GM23338 (cell line): Measurements from ENCODE around the gene CTNNBIP1. TPM values are rescaled to one million over a fixed set of nuclear protein-coding genes. Genes with fewer than 3 reads are reported as not detected.

ENCODE experiments used
- ATAC-seq: fragments of 200-7000 bp; cut with Tn5 transposase; 3 replicates; pipeline ENCODE4 v1.9.1; 2020
- DNase-seq: peaks from one replicate; pipeline ENCODE4 v3.0.0-alpha.2; 2015; ENCODE audit warnings: low spot score
- H2AFZ ChIP-seq: fragments of 200-600 bp; sonication (generic); 2 replicates; pipeline ENCODE4 v1.8.0; 2016; ENCODE audit warnings: antibody characterized with exemption, mild to moderate bottlenecking, moderate library complexity
- H3F3A ChIP-seq: fragments of 200-600 bp; sonication (generic); replicated peaks from 2 replicates; pipeline ENCODE4 v1.8.0; 2017; ENCODE audit warnings: antibody characterized with exemption, mixed run types, low read depth
- H3K27ac ChIP-seq: fragments of 200-600 bp; sonication (generic); 2 replicates; pipeline ENCODE4 v1.6.1; 2016; ENCODE audit warnings: low read depth
- H3K27me3 ChIP-seq: fragments of 200-600 bp; sonication (generic); 2 replicates; pipeline ENCODE4 v1.8.0; 2016; ENCODE audit warnings: mild to moderate bottlenecking, mixed run types, moderate library complexity; ENCODE audit not compliant: insufficient read depth
- H3K36me3 ChIP-seq: fragments of 200-600 bp; sonication (generic); 2 replicates; pipeline ENCODE4 v1.8.0; 2016; ENCODE audit warnings: mild to moderate bottlenecking; ENCODE audit not compliant: insufficient read depth
- H3K4me1 ChIP-seq: fragments of 200-600 bp; sonication (generic); 2 replicates; pipeline ENCODE4 v1.8.0; 2016; ENCODE audit warnings: mild to moderate bottlenecking, moderate library complexity; ENCODE audit not compliant: insufficient read depth
- H3K4me2 ChIP-seq: fragments of 200-600 bp; sonication (generic); 2 replicates; pipeline ENCODE4 v1.7.1; 2017; ENCODE audit warnings: mixed run types
- H3K4me3 ChIP-seq: fragments of 200-600 bp; sonication (generic); 2 replicates; pipeline ENCODE4 v1.6.1; 2016; ENCODE audit warnings: mixed run types
- H3K79me2 ChIP-seq: fragments of 200-600 bp; sonication (generic); replicated peaks from 2 replicates; pipeline ENCODE4 v1.8.0; 2017; ENCODE audit warnings: mild to moderate bottlenecking; ENCODE audit not compliant: insufficient read depth
- H3K9me2 ChIP-seq: fragments of 200-600 bp; sonication (generic); 2 replicates; pipeline ENCODE4 v1.8.0; 2017; ENCODE audit not compliant: insufficient read depth
- H4K20me1 ChIP-seq: fragments of 200-600 bp; sonication (generic); replicated peaks from 2 replicates; pipeline ENCODE4 v1.8.0; 2017; ENCODE audit warnings: mild to moderate bottlenecking; ENCODE audit not compliant: insufficient read depth
- H3K27ac Mint-ChIP-seq: 2 replicates; pipeline ENCODE4 v1.8.0; 2020; ENCODE audit warnings: inconsistent platforms, mild to moderate bottlenecking, moderate library complexity, mixed read lengths
- H3K27me3 Mint-ChIP-seq: 3 replicates; pipeline ENCODE4 v1.8.0; 2022; ENCODE audit warnings: low read depth, mild to moderate bottlenecking, moderate library complexity, mixed read lengths, inconsistent platforms; ENCODE audit not compliant: insufficient read depth, poor library complexity
- H3K36me3 Mint-ChIP-seq: 3 replicates; pipeline ENCODE4 v1.8.0; 2021; ENCODE audit warnings: low read depth, mild to moderate bottlenecking, inconsistent platforms, moderate library complexity, mixed read lengths
- H3K4me1 Mint-ChIP-seq: 3 replicates; pipeline ENCODE4 v1.8.0; 2020; ENCODE audit warnings: mild to moderate bottlenecking, inconsistent platforms, mixed read lengths
- H3K4me3 Mint-ChIP-seq: 3 replicates; pipeline ENCODE4 v1.8.0; 2021; ENCODE audit warnings: moderate library complexity, mild to moderate bottlenecking, inconsistent platforms, mixed read lengths
- H3K9me3 Mint-ChIP-seq: 3 replicates; pipeline ENCODE4 v1.8.0; 2020; ENCODE audit warnings: moderate library complexity, mild to moderate bottlenecking, inconsistent platforms, mixed read lengths
- CREB1 ChIP-seq: fragments of 250-450 bp; sonication (Bioruptor Pico); IDR thresholded peaks from 2 replicates; pipeline ENCODE4 v1.5.0; 2020; ENCODE audit warnings: low read depth, mild to moderate bottlenecking, moderate library complexity
- CTCF ChIP-seq, 2 experiments: fragments of 200-600 bp in 1 of 2; sonication (generic) in 1 of 2; conservative IDR thresholded peaks; 2 replicates each; pipeline versions ENCODE4 v1.5.1 to v1.6.1; 2016 to 2017; ENCODE audit warnings: antibody characterized with exemption in 2 of 2, low read depth in 2 of 2, mild to moderate bottlenecking in 2 of 2, moderate library complexity in 1 of 2
- ETS1 ChIP-seq: IDR thresholded peaks from 2 replicates; pipeline ENCODE4 v1.6.1; 2016; ENCODE audit warnings: antibody characterized with exemption
- EZH2 ChIP-seq: fragments of 200-600 bp; sonication (generic); IDR thresholded peaks from one replicate; pipeline ENCODE4 v1.8.0; 2017; ENCODE audit warnings: antibody characterized with exemption, mild to moderate bottlenecking, low read depth; ENCODE audit not compliant: unreplicated experiment
- EZH2phosphoT487 ChIP-seq: fragments of 200-600 bp; sonication (generic); IDR thresholded peaks from one replicate; pipeline ENCODE4 v1.8.1; 2018; ENCODE audit warnings: antibody characterized with exemption; ENCODE audit not compliant: unreplicated experiment
- JUNB ChIP-seq: IDR thresholded peaks from one replicate; pipeline ENCODE4 v1.6.1; 2016; ENCODE audit warnings: antibody characterized with exemption; ENCODE audit not compliant: unreplicated experiment
- NANOG ChIP-seq: IDR thresholded peaks from 2 replicates; pipeline ENCODE4 v1.6.1; 2016; ENCODE audit warnings: antibody characterized with exemption, borderline replicate concordance
- POLR2AphosphoS5 ChIP-seq: IDR thresholded peaks from 2 replicates; pipeline ENCODE4 v1.6.1; 2016; ENCODE audit warnings: antibody characterized with exemption, low read depth
- REST ChIP-seq: IDR thresholded peaks from one replicate; pipeline ENCODE4 v1.6.1; 2018; ENCODE audit warnings: antibody characterized with exemption; ENCODE audit not compliant: unreplicated experiment
- STAT1 ChIP-seq: IDR thresholded peaks from one replicate; pipeline ENCODE4 v1.6.1; 2016; ENCODE audit warnings: antibody characterized with exemption; ENCODE audit not compliant: unreplicated experiment
- ZNF114 ChIP-seq: fragments of 250-450 bp; sonication (Bioruptor Pico); IDR thresholded peaks from 2 replicates; pipeline ENCODE4 v1.5.0; 2020; ENCODE audit warnings: mild to moderate bottlenecking, moderate library complexity
- ZNF331 ChIP-seq: fragments of 250-450 bp; sonication (Bioruptor Pico); IDR thresholded peaks from 2 replicates; pipeline ENCODE4 v1.5.0; 2020; ENCODE audit warnings: low read depth, mild to moderate bottlenecking, moderate library complexity
- ZNF462 ChIP-seq: fragments of 250-450 bp; sonication (Bioruptor Pico); IDR thresholded peaks from 2 replicates; pipeline ENCODE4 v1.5.0; 2020; ENCODE audit warnings: mild to moderate bottlenecking, moderate library complexity
- polyA plus RNA-seq: library from polyadenylated mRNA; unstranded; fragments of >200 nt; fragmentation: Nextera tagmentation; extraction: Ambion mirVana; gene quantifications from 2 replicates; pipeline ENCODE4 v1.2.1, GENCODE V29; 2016
- total RNA-seq: library from RNA; depleted of rRNA; stranded (reverse); fragments of >200 nt; shearing (Covaris generic); gene quantifications from 2 replicates; pipeline ENCODE4 v1.2.3, GENCODE V29; 2014

Gene CTNNBIP1
- total and polyA plus RNA-seq, 2 experiments from 2014 or later = 30.3 to 55.1 TPM

- Histone ChIP-seq H3K27me3 (no peaks in the 10 kb centered on the region), H3K27ac (no peak overlapping the region), H3K36me3 (no peaks in the 10 kb centered on the region), H3K4me1 (peaks cover 10% of the 10 kb centered on the region), H3K79me2 (no peaks in the 10 kb centered on the region), H4K20me1 (0 out of 2 replicates have a peak, but pooled peaks cover 2% of the 10 kb centered on the region), H2AFZ (no peak overlapping the region), H3K9me2 (no peaks in the 10 kb centered on the region), H3F3A (no peaks in the 10 kb centered on the region), H3K4me2 (no peak overlapping the region), H3K4me3 (no peak overlapping the region)
- peaks cover 12% of the 10 kb centered on the region for H3K27me3 Mint-ChIP-seq
- DNase-seq (no peak), ATAC-seq (no peak)
- no peak overlapping the region; the same call in 1 of the 2 replicates for H3K27ac Mint-ChIP-seq
- no peaks in the 10 kb centered on the region for H3K9me3 Mint-ChIP-seq
- peaks cover 13% of the 10 kb centered on the region for H3K4me1 Mint-ChIP-seq
- no peak for TF ChIP-seq POLR2AphosphoS5
- TF ChIP-seq ZNF114 = no peak
- no peak for TF ChIP-seq REST
- no peak for TF ChIP-seq CREB1
- TF ChIP-seq ETS1 = no peak
- no peak for TF ChIP-seq NANOG
- no peak for TF ChIP-seq CTCF (conservative IDR thresholded peaks at IDR 0.05; ENCODE audit: low read depth in 2 of 2)
- TF ChIP-seq STAT1 = no peak
- no peak for TF ChIP-seq ZNF331 (CRISPR knock-in tag)
- TF ChIP-seq JUNB = no peak
- no peak for TF ChIP-seq EZH2
- no peak for TF ChIP-seq EZH2phosphoT487
- TF ChIP-seq ZNF462 (CRISPR knock-in tag) = no peak
- H3K4me3 Mint-ChIP-seq = no peak overlapping the region
- H3K36me3 Mint-ChIP-seq = no peaks in the 10 kb centered on the region; the same call in 2 of the 3 replicates
Measured at GRCh38 chr1:9874412-9874811, 35.7 kb downstream of the CTNNBIP1 start.
